Neural crest cell (in vitro differentiated cells): ENCODE data around the gene PPP1R12A. TPM values are rescaled to one million over a fixed set of nuclear protein-coding genes. Genes with fewer than 3 reads are reported as not detected.
"Not testable (repeated sequence)": the region's sequence is repeated elsewhere in the genome, so short reads cannot be mapped to it uniquely, and the experiment has no call there.

Experiments
- DNase-seq: peaks from one replicate; pipeline ENCODE4 v3.0.0; 2021; ENCODE audit warnings: low read depth, mixed read lengths, low spot score
- H3K27ac Mint-ChIP-seq: one replicate; pipeline ENCODE4 v1.8.0; 2021; ENCODE audit warnings: mild to moderate bottlenecking, mixed read lengths; ENCODE audit not compliant: unreplicated experiment
- H3K27me3 Mint-ChIP-seq: 2 replicates; pipeline ENCODE4 v1.8.0; 2021; ENCODE audit warnings: low read depth, mild to moderate bottlenecking, mixed read lengths
- H3K36me3 Mint-ChIP-seq: 2 replicates; pipeline ENCODE4 v1.8.0; 2021; ENCODE audit warnings: low read depth, mild to moderate bottlenecking, mixed read lengths
- H3K4me1 Mint-ChIP-seq: 2 replicates; pipeline ENCODE4 v1.8.0; 2021; ENCODE audit warnings: mixed read lengths
- H3K4me3 Mint-ChIP-seq: one replicate; pipeline ENCODE4 v1.8.0; 2021; ENCODE audit warnings: mild to moderate bottlenecking, mixed read lengths
- H3K9me3 Mint-ChIP-seq: 2 replicates; pipeline ENCODE4 v1.8.0; 2021; ENCODE audit warnings: mixed read lengths
- CTCF ChIP-seq: fragments of 200-600 bp; sonication (generic); conservative IDR thresholded peaks from 2 replicates; pipeline ENCODE4 v1.5.0; 2021; ENCODE audit warnings: antibody characterized with exemption, mild to moderate bottlenecking
- total RNA-seq: library from RNA; stranded (reverse); gene quantifications from 2 replicates; pipeline ENCODE4 v1.2.1, GENCODE V29; 2021

PPP1R12A gene
- total RNA-seq, 1 donor from 2014 or later, result 65.7 TPM

- no peak for DNase-seq
- Mint-ChIP-seq H3K9me3 (peaks cover 11% of the 10 kb centered on the region), H3K36me3 (peaks cover 7% of the 10 kb centered on the region), H3K4me1 (no peaks in the 10 kb centered on the region), H3K27me3 (no peaks in the 10 kb centered on the region), H3K4me3 (no peak overlapping the region), H3K27ac (no peak overlapping the region)
- TF ChIP-seq CTCF, result no peak
These were observed 22.0 kb upstream of the PPP1R12A start for GRCh38 chr12:79956896-79957295.

- no peak for DNase-seq
- H3K27ac Mint-ChIP-seq, result no peak overlapping the region
- no peak for TF ChIP-seq CTCF
- H3K27me3 Mint-ChIP-seq, result no peaks in the 10 kb centered on the region
- peaks cover 7% of the 10 kb centered on the region for H3K36me3 Mint-ChIP-seq
- no peak overlapping the region for H3K4me3 Mint-ChIP-seq
- peaks cover 11% of the 10 kb centered on the region for H3K9me3 Mint-ChIP-seq
- no peaks in the 10 kb centered on the region for H3K4me1 Mint-ChIP-seq
These were observed 20.7 kb upstream of the PPP1R12A start for GRCh38 chr12:79955561-79955960.

DNA sequence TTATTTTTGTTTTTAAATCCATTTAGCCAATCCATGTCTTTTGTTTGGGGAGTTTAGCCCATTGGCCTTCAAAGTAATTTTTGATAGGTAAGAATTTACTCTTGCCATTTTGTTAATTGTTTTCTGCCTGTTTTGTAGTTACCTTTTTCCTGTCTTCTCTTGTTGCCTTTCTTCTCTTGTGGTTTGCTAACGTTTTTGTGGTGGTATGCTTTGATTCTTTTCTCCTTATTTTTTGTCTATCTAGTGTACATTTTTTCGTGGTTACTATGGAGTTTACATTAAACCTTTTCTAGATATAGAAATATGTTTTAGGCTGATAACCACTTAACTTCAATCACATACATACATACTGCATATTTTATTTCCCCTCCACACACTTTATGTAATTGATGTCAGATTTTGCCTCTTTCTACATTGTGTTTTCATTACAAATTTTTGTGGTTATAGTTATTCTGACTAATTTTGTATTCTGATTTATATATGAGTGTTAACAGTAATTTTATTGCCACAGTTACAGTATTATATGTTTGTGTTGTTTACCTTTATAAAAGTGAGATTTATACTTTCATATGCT, 19.2 kb upstream of the PPP1R12A start:
- TF ChIP-seq CTCF, result no peak
- peaks cover 11% of the 10 kb centered on the region for H3K9me3 Mint-ChIP-seq
- no peaks in the 10 kb centered on the region for H3K4me1 Mint-ChIP-seq
- H3K27ac Mint-ChIP-seq, result no peak overlapping the region
- DNase-seq, result no peak
- no peaks in the 10 kb centered on the region for H3K27me3 Mint-ChIP-seq
- H3K4me3 Mint-ChIP-seq, result no peak overlapping the region
- peaks cover 7% of the 10 kb centered on the region for H3K36me3 Mint-ChIP-seq

DNA sequence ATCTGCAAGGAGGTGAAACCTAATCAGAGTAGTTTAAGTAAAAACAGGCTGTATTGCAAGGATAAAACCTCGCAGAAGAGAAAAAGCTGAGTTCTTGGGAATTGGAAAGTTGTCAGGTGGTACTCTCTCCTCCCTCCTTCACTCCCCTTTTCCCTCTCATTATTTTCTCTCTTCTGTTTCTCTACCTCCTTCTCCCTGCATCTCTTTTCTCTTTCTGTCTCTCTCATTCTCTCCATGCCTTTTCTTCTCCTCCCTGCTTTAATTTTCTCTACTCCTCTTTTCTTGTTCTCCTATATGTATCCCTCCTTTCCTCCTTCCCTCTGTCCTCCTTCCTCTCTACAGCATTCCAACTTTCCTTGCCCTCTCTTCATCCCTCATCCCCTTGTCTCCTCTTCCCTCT, 14.2 kb upstream of the PPP1R12A start:
- H3K4me3 Mint-ChIP-seq, result no peak overlapping the region
- no peaks in the 10 kb centered on the region for H3K4me1 Mint-ChIP-seq
- TF ChIP-seq CTCF, result no peak
- peaks cover 1% of the 10 kb centered on the region for H3K9me3 Mint-ChIP-seq
- H3K27ac Mint-ChIP-seq, result no peak overlapping the region
- H3K27me3 Mint-ChIP-seq, result no peaks in the 10 kb centered on the region
- DNase-seq, result no peak
- no peaks in the 10 kb centered on the region for H3K36me3 Mint-ChIP-seq

DNA sequence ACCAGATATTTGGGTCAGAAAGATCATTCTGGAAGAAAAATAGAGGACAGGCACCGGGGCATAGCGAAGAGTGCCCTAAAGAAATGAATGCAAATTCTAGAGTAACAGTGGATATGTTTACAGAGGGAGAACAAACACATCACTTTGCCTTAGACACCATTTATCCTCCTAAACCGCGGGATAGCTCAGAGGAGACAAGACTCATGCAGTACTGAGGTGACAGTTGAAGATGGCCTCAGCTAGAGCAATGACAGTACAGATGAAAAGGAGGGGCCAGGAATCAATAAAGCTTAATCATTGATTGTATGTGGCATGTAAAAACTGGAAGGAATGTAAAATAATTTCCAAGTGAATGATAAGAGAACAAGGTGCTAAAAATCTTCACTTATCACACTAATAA, 10.5 kb upstream of the PPP1R12A start:
- no peak for TF ChIP-seq CTCF
- Mint-ChIP-seq H3K9me3 (no peaks in the 10 kb centered on the region), H3K27me3 (no peaks in the 10 kb centered on the region), H3K36me3 (no peaks in the 10 kb centered on the region), H3K4me3 (no peak overlapping the region), H3K27ac (no peak overlapping the region), H3K4me1 (no peaks in the 10 kb centered on the region)
- no peak for DNase-seq

DNA sequence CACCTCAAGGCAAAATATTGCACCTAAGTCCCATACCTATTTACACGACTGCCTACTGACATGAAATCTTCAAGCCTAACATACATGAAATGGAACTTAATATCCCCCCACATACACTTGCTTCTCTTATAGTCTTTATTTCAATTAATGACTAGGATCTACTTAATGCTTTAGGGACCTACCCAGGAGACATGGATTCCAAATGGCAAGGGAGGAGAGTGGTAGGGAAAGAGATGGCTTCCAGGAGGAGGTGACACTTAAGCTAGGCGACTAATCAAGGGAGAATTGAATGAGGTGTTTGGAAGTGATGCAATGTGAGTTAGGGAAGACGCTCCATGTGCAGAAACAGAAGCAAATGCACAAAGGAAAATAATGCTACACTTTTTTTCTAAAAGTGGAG, 9.7 kb upstream of the PPP1R12A start:
- Mint-ChIP-seq H3K9me3 (no peaks in the 10 kb centered on the region), H3K4me3 (no peak overlapping the region), H3K36me3 (no peaks in the 10 kb centered on the region), H3K27ac (no peak overlapping the region), H3K27me3 (no peaks in the 10 kb centered on the region), H3K4me1 (no peaks in the 10 kb centered on the region)
- no peak for TF ChIP-seq CTCF
- DNase-seq, result no peak

DNA sequence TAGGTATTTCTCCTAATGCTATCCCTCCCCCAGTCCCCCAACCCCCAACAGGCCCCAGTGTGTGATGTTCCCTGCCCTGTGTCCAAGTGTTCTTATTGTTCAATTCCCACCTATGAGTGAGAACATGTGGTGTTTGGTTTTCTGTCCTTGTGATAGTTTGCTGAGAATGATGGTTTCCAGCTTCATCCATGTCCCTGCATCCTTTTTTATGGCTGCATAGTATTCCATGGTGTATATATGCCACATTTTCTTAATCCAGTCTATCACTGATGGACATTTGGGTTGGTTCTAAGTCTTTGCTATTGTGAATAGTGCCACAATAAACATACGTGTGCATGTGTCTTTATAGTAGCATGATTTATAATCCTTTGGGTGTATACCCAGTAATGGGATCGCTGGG, 7.9 kb upstream of the PPP1R12A start:
- not testable (repeated sequence) for DNase-seq, H3K4me1 Mint-ChIP-seq, H3K27me3 Mint-ChIP-seq, H3K4me3 Mint-ChIP-seq, H3K27ac Mint-ChIP-seq, H3K9me3 Mint-ChIP-seq, H3K36me3 Mint-ChIP-seq
